ENCODE data around the gene PDE8B. TPM values are rescaled to one million over a fixed set of nuclear protein-coding genes. Genes with fewer than 3 reads are reported as not detected.

The PDE8B gene
- total RNA-seq, 1 donor = not detected

GRCh38 chr5:77353251-77353650 is 142.8 kb downstream of the PDE8B start:
- TF ChIP-seq CTCF (IDR thresholded peaks at IDR 0.05; ENCODE audit: insufficient read depth, low read length) = no peak
- no peak for DNase-seq (ENCODE audit: low read depth)
- H3K4me3 ChIP-seq (ENCODE audit: low read depth, low read length) = no peak overlapping the region

GRCh38 chr5:77354454-77354853 is 144.0 kb downstream of the PDE8B start:
- no peak for DNase-seq (ENCODE audit: low read depth)
- no peak for TF ChIP-seq CTCF (IDR thresholded peaks at IDR 0.05; ENCODE audit: insufficient read depth, low read length)
- no peak overlapping the region for H3K4me3 ChIP-seq (ENCODE audit: low read depth, low read length)

GRCh38 chr5:77355080-77355479 is 144.6 kb downstream of the PDE8B start:
- DNase-seq (ENCODE audit: low read depth) = no peak
- no peak overlapping the region for H3K4me3 ChIP-seq (ENCODE audit: low read depth, low read length)
- TF ChIP-seq CTCF (IDR thresholded peaks at IDR 0.05; ENCODE audit: insufficient read depth, low read length) = no peak

- DNase-seq (ENCODE audit: low read depth) = no peak
- no peak overlapping the region for H3K4me3 ChIP-seq (ENCODE audit: low read depth, low read length)
Observed at GRCh38 chr5:77355751-77356150, 145.3 kb downstream of the PDE8B start.

GRCh38 chr5:77356740-77357139 is 146.3 kb downstream of the PDE8B start:
- no peak overlapping the region for H3K4me3 ChIP-seq (ENCODE audit: low read depth, low read length)
- no peak for TF ChIP-seq CTCF (IDR thresholded peaks at IDR 0.05; ENCODE audit: insufficient read depth, low read length)
- no peak for DNase-seq (ENCODE audit: low read depth)

More at GRCh38 chr5:77355751-77356150, 145.3 kb downstream of the PDE8B start:
- TF ChIP-seq CTCF (IDR thresholded peaks at IDR 0.05; ENCODE audit: insufficient read depth, low read length) = no peak

- no peak for TF ChIP-seq CTCF (IDR thresholded peaks at IDR 0.05; ENCODE audit: insufficient read depth, low read length)
- no peak overlapping the region for H3K4me3 ChIP-seq (ENCODE audit: low read depth, low read length)
- DNase-seq (ENCODE audit: low read depth) = peak; percentile 33
Observed at GRCh38 chr5:77358255-77359205, 148.1 kb downstream of the PDE8B start.

All from fibroblast of the aortic adventitia (primary cell).